H1 (cell line): Measurements from ENCODE around the gene SVIP. TPM values are rescaled to one million over a fixed set of nuclear protein-coding genes. Genes with fewer than 3 reads are reported as not detected.

Source experiments
- CTCF ChIA-PET: fragments of 300-600 bp; sonication (Branson Sonifier 250); formaldehyde crosslinking; loops from one replicate; lab custom pipeline; 2021; ENCODE audit not compliant: partially characterized antibody; lab: Charles Lee
- POLR2A ChIA-PET: fragments of 300-600 bp; sonication (Branson Sonifier 250); formaldehyde crosslinking; loops from one replicate; lab custom pipeline; 2021; ENCODE audit warnings: inconsistent platforms; ENCODE audit not compliant: partially characterized antibody; lab: Charles Lee
- DNase-seq, 2 experiments: peaks; one replicate each; pipeline versions ENCODE4 v3.0.0 to v3.0.0-alpha.2; 2010 to 2022; ENCODE audit warnings: low spot score in 2 of 2, low read depth in 1 of 2, mixed read lengths in 1 of 2
- FAIRE-seq: peaks from 2 replicates; lab custom pipeline; 2011; peaks lifted over from hg19 to GRCh38; lab: Jason Lieb, UNC
- H2AFZ ChIP-seq: 2 replicates; pipeline ENCODE4 v1.8.1; 2012; ENCODE audit warnings: low read length, inconsistent platforms
- H2AK5ac ChIP-seq: 2 replicates; pipeline ENCODE4 v1.6.1; 2013; ENCODE audit warnings: low read depth, low read length
- H2BK120ac ChIP-seq: replicated peaks from 2 replicates; pipeline ENCODE3; 2013; ENCODE audit warnings: low read depth, low read length, inconsistent platforms
- H2BK12ac ChIP-seq: 2 replicates; pipeline ENCODE4 v1.6.1; 2013; ENCODE audit warnings: low read depth, low read length
- H2BK15ac ChIP-seq: 2 replicates; pipeline ENCODE4 v1.6.1; 2013; ENCODE audit warnings: low read length
- H2BK20ac ChIP-seq: 2 replicates; pipeline ENCODE4 v1.6.1; 2013; ENCODE audit warnings: low read length
- H2BK5ac ChIP-seq: 2 replicates; pipeline ENCODE4 v1.6.1; 2013; ENCODE audit warnings: low read depth, low read length
- H3K14ac ChIP-seq: 2 replicates; pipeline ENCODE4 v1.6.1; 2013; ENCODE audit warnings: inconsistent platforms; ENCODE audit not compliant: insufficient read length
- H3K18ac ChIP-seq: 2 replicates; pipeline ENCODE4 v1.6.1; 2013; ENCODE audit warnings: low read length; ENCODE audit errors: extremely low read depth
- H3K23ac ChIP-seq: 2 replicates; pipeline ENCODE4 v1.6.1; 2013; ENCODE audit warnings: inconsistent platforms; ENCODE audit not compliant: insufficient read length
- H3K23me2 ChIP-seq: 2 replicates; pipeline ENCODE4 v1.6.1; 2013; ENCODE audit warnings: low read depth, low read length
- H3K27ac ChIP-seq: 2 replicates; pipeline ENCODE4 v1.6.1; 2011; ENCODE audit warnings: low read depth, low read length, inconsistent platforms
- H3K27me3 ChIP-seq, 4 experiments: replicated peaks in 1 of 4; 1 replicate in 1 of 4; 2 replicates in 3 of 4; pipeline versions ENCODE4 v1.6.1 to v1.8.1; 2011 to 2013; ENCODE audit warnings: low read length in 3 of 4, mild to moderate bottlenecking in 3 of 4, inconsistent platforms in 2 of 4, mixed read lengths in 2 of 4, moderate library complexity in 1 of 4; ENCODE audit not compliant: control insufficient read depth in 3 of 4, insufficient read depth in 3 of 4; ENCODE audit errors: extremely low read depth in 1 of 4
- H3K36me3 ChIP-seq, 4 experiments: 2 replicates each; pipeline versions ENCODE4 v1.6.1 to v1.8.1; 2011 to 2013; ENCODE audit warnings: mild to moderate bottlenecking in 4 of 4, low read length in 3 of 4, moderate library complexity in 2 of 4, control low read depth in 1 of 4, inconsistent platforms in 1 of 4; ENCODE audit not compliant: insufficient read depth in 4 of 4, control insufficient read depth in 2 of 4
- H3K4ac ChIP-seq: replicated peaks from 2 replicates; pipeline ENCODE3; 2013; ENCODE audit warnings: low read length, low read depth, mixed read lengths, inconsistent platforms; ENCODE audit not compliant: insufficient read length
- H3K4me1 ChIP-seq, 4 experiments: replicated peaks in 1 of 4; 1 replicate in 1 of 4; 2 replicates in 3 of 4; pipeline versions ENCODE4 v1.6.1 to v1.8.1; 2011 to 2013; ENCODE audit warnings: low read length in 3 of 4, inconsistent platforms in 2 of 4, mixed read lengths in 1 of 4; ENCODE audit not compliant: insufficient read depth in 4 of 4, control insufficient read depth in 3 of 4
- H3K4me2 ChIP-seq, 2 experiments: 2 replicates each; pipeline versions ENCODE4 v1.6.1 to v1.8.1; 2011 to 2013; ENCODE audit warnings: low read depth in 2 of 2, low read length in 2 of 2, control low read depth in 1 of 2, inconsistent platforms in 1 of 2, mild to moderate bottlenecking in 1 of 2; ENCODE audit not compliant: insufficient read depth in 1 of 2
- H3K4me3 ChIP-seq, 4 experiments: fragments of 200-600, 300-600 bp in 1 of 4; sonication (generic), shearing (Covaris generic), sonication (Bioruptor Twin) in 1 of 4; 2 replicates each; pipeline versions ENCODE4 v1.5.1 to v1.8.1; 2011 to 2016; ENCODE audit warnings: low read length in 4 of 4, low read depth in 3 of 4, control low read depth in 2 of 4, inconsistent platforms in 2 of 4, mild to moderate bottlenecking in 2 of 4, mixed read lengths in 1 of 4, moderate library complexity in 1 of 4; ENCODE audit not compliant: insufficient read depth in 2 of 4; ENCODE audit errors: extremely low read depth in 1 of 4
- H3K56ac ChIP-seq: replicated peaks from 2 replicates; pipeline ENCODE3; 2013; ENCODE audit warnings: low read depth, mild to moderate bottlenecking, mixed read lengths, low read length, inconsistent platforms; ENCODE audit not compliant: insufficient read length
- H3K79me1 ChIP-seq: 2 replicates; pipeline ENCODE4 v1.6.1; 2013; ENCODE audit warnings: low read depth, low read length, control low read depth
- H3K79me2 ChIP-seq, 2 experiments: 2 replicates each; pipeline versions ENCODE4 v1.6.1 to v1.8.1; 2012 to 2013; ENCODE audit warnings: low read length in 2 of 2, mild to moderate bottlenecking in 2 of 2, inconsistent platforms in 1 of 2; ENCODE audit not compliant: insufficient read depth in 2 of 2, control insufficient read depth in 1 of 2
- H3K9ac ChIP-seq, 4 experiments: replicated peaks in 1 of 4; 1 replicate in 1 of 4; 2 replicates in 3 of 4; pipeline versions ENCODE4 v1.6.1 to v1.8.1; 2011 to 2013; ENCODE audit warnings: low read depth in 3 of 4, low read length in 3 of 4, control low read depth in 2 of 4, mild to moderate bottlenecking in 2 of 4, moderate library complexity in 2 of 4, inconsistent platforms in 1 of 4; ENCODE audit errors: extremely low read depth in 1 of 4
- H3K9me3 ChIP-seq, 2 experiments: 2 replicates each; pipeline versions ENCODE4 v1.6.1 to v1.8.1; 2012 to 2013; ENCODE audit warnings: mild to moderate bottlenecking in 2 of 2, moderate library complexity in 2 of 2, control low read depth in 1 of 2, inconsistent platforms in 1 of 2, low read depth in 1 of 2, low read length in 1 of 2, mixed read lengths in 1 of 2; ENCODE audit not compliant: insufficient read depth in 2 of 2
- H4K20me1 ChIP-seq, 2 experiments: replicated peaks in 1 of 2; 2 replicates each; pipeline versions ENCODE3 to v1.8.1; 2011 to 2013; ENCODE audit warnings: inconsistent platforms in 2 of 2, low read length in 2 of 2, mild to moderate bottlenecking in 1 of 2; ENCODE audit not compliant: insufficient read depth in 2 of 2, control insufficient read depth in 1 of 2
- H4K5ac ChIP-seq: 2 replicates; pipeline ENCODE4 v1.6.1; 2013; ENCODE audit warnings: low read length, low read depth, mixed read lengths, inconsistent platforms; ENCODE audit not compliant: insufficient read length
- H4K8ac ChIP-seq: 2 replicates; pipeline ENCODE4 v1.8.0; 2013; ENCODE audit warnings: mild to moderate bottlenecking, moderate library complexity, low read length, inconsistent platforms; ENCODE audit not compliant: insufficient read depth; ENCODE audit errors: extremely low read depth
- H4K91ac ChIP-seq: replicated peaks from 2 replicates; pipeline ENCODE3; 2013; ENCODE audit warnings: low read length, mixed read lengths, inconsistent platforms; ENCODE audit not compliant: insufficient read length
- ASH2L ChIP-seq: fragments of 200-600, 300-600 bp; sonication (generic); IDR thresholded peaks from one replicate; pipeline ENCODE4 v1.7.1; 2017; ENCODE audit warnings: low read length
- ATF2 ChIP-seq: IDR thresholded peaks from 2 replicates; pipeline ENCODE4 v1.6.1; 2012; ENCODE audit warnings: low read length, inconsistent platforms
- CTCF ChIP-seq, 3 experiments: IDR thresholded peaks; 1 replicate in 2 of 3; 2 replicates in 1 of 3; pipeline versions ENCODE4 v1.5.1 to v1.6.1; 2011; ENCODE audit warnings: low read length in 3 of 3, mild to moderate bottlenecking in 3 of 3, inconsistent platforms in 2 of 3, low read depth in 1 of 3, moderate library complexity in 1 of 3; ENCODE audit not compliant: insufficient read depth in 1 of 3; ENCODE audit errors: control extremely low read depth in 1 of 3
- EP300 ChIP-seq, 2 experiments: IDR thresholded peaks; 1 replicate in 1 of 2; 2 replicates in 1 of 2; pipeline ENCODE4 v1.6.1; 2011 to 2012; ENCODE audit warnings: low read depth in 2 of 2, low read length in 2 of 2, mild to moderate bottlenecking in 2 of 2, borderline replicate concordance in 1 of 2, inconsistent platforms in 1 of 2, moderate library complexity in 1 of 2
- POLR2A ChIP-seq, 2 experiments: IDR thresholded peaks; 1 replicate in 1 of 2; 2 replicates in 1 of 2; pipeline ENCODE4 v1.6.1; 2011; ENCODE audit warnings: low read depth in 2 of 2, low read length in 2 of 2, mild to moderate bottlenecking in 2 of 2; ENCODE audit errors: control extremely low read depth in 1 of 2
- RAD21 ChIP-seq, 2 experiments: IDR thresholded peaks in 1 of 2; conservative IDR thresholded peaks in 1 of 2; 2 replicates each; pipeline ENCODE4 v1.6.1; 2011; ENCODE audit warnings: low read depth in 2 of 2, low read length in 2 of 2, improper control_type of control experiment in 1 of 2, inconsistent platforms in 1 of 2, mild to moderate bottlenecking in 1 of 2, moderate library complexity in 1 of 2
- TEAD4 ChIP-seq: IDR thresholded peaks from 2 replicates; pipeline ENCODE4 v1.6.1; 2012; ENCODE audit warnings: low read depth, low read length, inconsistent platforms, mixed read lengths
- polyA plus RNA-seq, 7 experiments: library from polyadenylated mRNA; depleted of rRNA in 3 of 7; stranded (reverse) in 5 of 7; unstranded in 2 of 7; fragments of >200 nt in 5 of 7; fragments of 200-250 nt in 2 of 7; gene quantifications; 1 replicate in 5 of 7; 2 replicates in 1 of 7; 4 replicates in 1 of 7; pipeline versions ENCODE4 v1.2.1 to v1.2.3, GENCODE V29; 2011 to 2013; ENCODE audit warnings: missing spikeins in 2 of 7, mixed read lengths in 2 of 7
- total RNA-seq: library from RNA; stranded (reverse); fragmentation: NEBNext Ultra II Directional; extraction: Animal tissue kit (Norgen Biotek cat#: 25700); gene quantifications from 2 replicates; pipeline ENCODE4 v1.2.1, GENCODE V29; 2021

SVIP gene
- total and polyA plus RNA-seq, 2 of the 8 experiments (the other 6 are each of a cell fraction or from before 2014, with no cell fraction given): 1.2 to 11.4 TPM

- Histone ChIP-seq H2BK15ac (no peak overlapping the region), H2AK5ac (no peak overlapping the region), H2AFZ (no peak overlapping the region), H2BK20ac (no peak overlapping the region), H3K27me3 (no peaks in the 10 kb centered on the region), H3K23ac (no peak overlapping the region), H4K91ac (no peak overlapping the region), H3K4me3 (no peak overlapping the region), H4K20me1 (no peaks in the 10 kb centered on the region), H2BK12ac (no peak overlapping the region), H3K4ac (no peak overlapping the region), H3K56ac (no peak overlapping the region), H3K79me2 (no peaks in the 10 kb centered on the region), H3K4me1 (no peaks in the 10 kb centered on the region), H2BK5ac (no peak overlapping the region), H3K79me1 (no peaks in the 10 kb centered on the region), H3K9me3 (no peaks in the 10 kb centered on the region), H3K36me3 (no peaks in the 10 kb centered on the region), H4K8ac (no peak overlapping the region), H3K9ac (no peak overlapping the region), H3K27ac (no peak overlapping the region), H3K4me2 (no peak overlapping the region), H2BK120ac (no peak overlapping the region), H3K23me2 (no peaks in the 10 kb centered on the region), H3K14ac (no peak overlapping the region), H4K5ac (no peak overlapping the region), H3K18ac (no peak overlapping the region)
- FAIRE-seq: no peak
- ChIA-PET POLR2A (no interaction called here), CTCF (interaction anchor here (1.2 to 1.4 kb wide), 2 partner anchors 9 to 10 kb away, joined by 3 to 9 read pairs; no protein-coding TSS in a partner anchor)
- peak in 1 of 3 experiments; percentile 19; a peak in 2 of 4 replicates for TF ChIP-seq CTCF (IDR thresholded peaks at IDR 0.05; ENCODE audit: control extremely low read depth in 1 of 3, insufficient read depth in 1 of 3, low read depth in 1 of 3, low read length in 3 of 3)
- TF ChIP-seq POLR2A (IDR thresholded peaks at IDR 0.05; ENCODE audit: control extremely low read depth in 1 of 2, low read depth in 2 of 2, low read length in 2 of 2): no peak
- TF ChIP-seq ATF2: no peak
- no peak for TF ChIP-seq TEAD4
- peak; percentile 34; a peak in 2 of 4 replicates for TF ChIP-seq RAD21 (IDR thresholded peaks at IDR 0.05 in 1 of 2, conservative IDR thresholded peaks at IDR 0.05 in 1 of 2; ENCODE audit: low read depth in 2 of 2, low read length in 2 of 2)
- TF ChIP-seq ASH2L: no peak
- TF ChIP-seq EP300 (IDR thresholded peaks at IDR 0.05; ENCODE audit: borderline replicate concordance in 1 of 2, low read depth in 2 of 2, low read length in 2 of 2): no peak
- DNase-seq: no peak
Measured at GRCh38 chr11:22778642-22779041, 51.0 kb downstream of the SVIP start.
